ENCODE data around the gene ACAD8.
"Not testable (repeated sequence)": the region's sequence is repeated elsewhere in the genome, so short reads cannot be mapped to it uniquely, and the experiment has no call there.

DNA sequence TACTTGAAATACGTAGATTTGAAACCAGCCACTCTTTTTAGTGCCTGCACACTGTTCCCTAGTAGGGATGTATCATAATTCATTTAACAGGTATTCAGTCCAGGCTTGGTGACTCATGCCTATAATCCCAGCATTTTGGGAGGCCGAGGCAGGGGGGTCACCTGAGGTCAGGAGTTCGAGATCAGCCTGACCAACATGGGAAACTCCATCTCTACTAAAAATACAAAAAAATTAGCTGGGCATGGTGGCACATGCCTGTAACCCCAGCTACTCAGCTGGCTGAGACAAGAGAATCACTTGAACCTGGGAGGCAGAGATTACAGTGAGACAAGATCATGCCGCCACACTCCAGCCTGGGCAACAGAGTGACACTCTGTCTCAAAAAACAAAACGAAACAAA lies 31.0 kb downstream of the ACAD8 start:
- TF ChIP-seq, protein P1, sequence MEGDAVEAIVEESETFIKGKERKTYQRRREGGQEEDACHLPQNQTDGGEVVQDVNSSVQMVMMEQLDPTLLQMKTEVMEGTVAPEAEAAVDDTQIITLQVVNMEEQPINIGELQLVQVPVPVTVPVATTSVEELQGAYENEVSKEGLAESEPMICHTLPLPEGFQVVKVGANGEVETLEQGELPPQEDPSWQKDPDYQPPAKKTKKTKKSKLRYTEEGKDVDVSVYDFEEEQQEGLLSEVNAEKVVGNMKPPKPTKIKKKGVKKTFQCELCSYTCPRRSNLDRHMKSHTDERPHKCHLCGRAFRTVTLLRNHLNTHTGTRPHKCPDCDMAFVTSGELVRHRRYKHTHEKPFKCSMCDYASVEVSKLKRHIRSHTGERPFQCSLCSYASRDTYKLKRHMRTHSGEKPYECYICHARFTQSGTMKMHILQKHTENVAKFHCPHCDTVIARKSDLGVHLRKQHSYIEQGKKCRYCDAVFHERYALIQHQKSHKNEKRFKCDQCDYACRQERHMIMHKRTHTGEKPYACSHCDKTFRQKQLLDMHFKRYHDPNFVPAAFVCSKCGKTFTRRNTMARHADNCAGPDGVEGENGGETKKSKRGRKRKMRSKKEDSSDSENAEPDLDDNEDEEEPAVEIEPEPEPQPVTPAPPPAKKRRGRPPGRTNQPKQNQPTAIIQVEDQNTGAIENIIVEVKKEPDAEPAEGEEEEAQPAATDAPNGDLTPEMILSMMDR (conservative IDR thresholded peaks at IDR 0.05; ENCODE audit: low read length): not testable (repeated sequence)
- not testable (repeated sequence) for TF ChIP-seq EZH2phosphoT487 (IDR thresholded peaks at IDR 0.05; ENCODE audit: borderline replicate concordance)
